Measurements from ENCODE around the gene NPL.

- TF ChIP-seq, protein P1, sequence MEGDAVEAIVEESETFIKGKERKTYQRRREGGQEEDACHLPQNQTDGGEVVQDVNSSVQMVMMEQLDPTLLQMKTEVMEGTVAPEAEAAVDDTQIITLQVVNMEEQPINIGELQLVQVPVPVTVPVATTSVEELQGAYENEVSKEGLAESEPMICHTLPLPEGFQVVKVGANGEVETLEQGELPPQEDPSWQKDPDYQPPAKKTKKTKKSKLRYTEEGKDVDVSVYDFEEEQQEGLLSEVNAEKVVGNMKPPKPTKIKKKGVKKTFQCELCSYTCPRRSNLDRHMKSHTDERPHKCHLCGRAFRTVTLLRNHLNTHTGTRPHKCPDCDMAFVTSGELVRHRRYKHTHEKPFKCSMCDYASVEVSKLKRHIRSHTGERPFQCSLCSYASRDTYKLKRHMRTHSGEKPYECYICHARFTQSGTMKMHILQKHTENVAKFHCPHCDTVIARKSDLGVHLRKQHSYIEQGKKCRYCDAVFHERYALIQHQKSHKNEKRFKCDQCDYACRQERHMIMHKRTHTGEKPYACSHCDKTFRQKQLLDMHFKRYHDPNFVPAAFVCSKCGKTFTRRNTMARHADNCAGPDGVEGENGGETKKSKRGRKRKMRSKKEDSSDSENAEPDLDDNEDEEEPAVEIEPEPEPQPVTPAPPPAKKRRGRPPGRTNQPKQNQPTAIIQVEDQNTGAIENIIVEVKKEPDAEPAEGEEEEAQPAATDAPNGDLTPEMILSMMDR (optimal IDR thresholded peaks at IDR 0.05 in 1 of 3, IDR thresholded peaks at IDR 0.05 in 1 of 3, conservative IDR thresholded peaks at IDR 0.05 in 1 of 3; ENCODE audit: extremely low read depth in 1 of 3, insufficient read depth in 2 of 3, low read length in 3 of 3): no peak
- no peak for TF ChIP-seq EZH2 (IDR thresholded peaks at IDR 0.05; ENCODE audit: low read length)
Measured at GRCh38 chr1:182823220-182823619, 33.6 kb downstream of the NPL start.

Measured in keratinocyte (primary cell).